Measurements from ENCODE around the gene RPGRIP1L. TPM values are rescaled to one million over a fixed set of nuclear protein-coding genes. Genes with fewer than 3 reads are reported as not detected.

The RPGRIP1L gene
- 28.3 TPM for total RNA-seq

GRCh38 chr16:53703590-53704444, at the start of gene RPGRIP1L, which contains the start of gene FTO:
Gene RPGRIP1L, minus strand, starts transcription at chr16:53703859. Its CDS starts 3,136 bp downstream, at chr16:53700723.
Gene FTO, plus strand, starts transcription at chr16:53704156.

Other genes starting within 250 kb of the RPGRIP1L start
- gene AKTIP, start 200.7 kb downstream of the RPGRIP1L start, total RNA-seq = 52.3 TPM
- gene FTO, start 297 bp upstream of the RPGRIP1L start, total RNA-seq = 202 TPM